GM12892 (cell line): ENCODE data around the gene OCRL.

Experiments
- DNase-seq: peaks from one replicate; pipeline ENCODE4 v3.0.0; 2011; ENCODE audit not compliant: insufficient read length
- FAIRE-seq: peaks from 2 replicates; lab custom pipeline; 2011; peaks lifted over from hg19 to GRCh38; lab: Jason Lieb, UNC
- POLR2A ChIP-seq: IDR thresholded peaks from 2 replicates; pipeline ENCODE4 v1.6.1; 2011; ENCODE audit warnings: low read depth, low read length, control low read depth
- POLR2AphosphoS5 ChIP-seq: IDR thresholded peaks from 2 replicates; pipeline ENCODE4 v1.6.1; 2011; ENCODE audit warnings: low read depth, low read length, control low read depth
- TAF1 ChIP-seq: IDR thresholded peaks from 2 replicates; pipeline ENCODE4 v1.6.1; 2011; ENCODE audit warnings: low read depth, mild to moderate bottlenecking, control low read depth, low read length, borderline replicate concordance

The OCRL gene

GRCh38 chrX:129522184-129523078, 17.6 kb upstream of the OCRL start:
- TF ChIP-seq POLR2A = no peak
- TF ChIP-seq TAF1 = no peak
- DNase-seq (peak; percentile 18), FAIRE-seq (no peak)

GRCh38 chrX:129523079-129523911, 16.8 kb upstream of the OCRL start, which contains the start of gene SMARCA1:
TSS of gene SMARCA1 (minus strand) at chrX:129523490. CDS start at chrX:129523370, 120 bp downstream.
- DNase-seq (peak; percentile 9), FAIRE-seq (no peak)
- TF ChIP-seq TAF1 (no peak), POLR2AphosphoS5 (no peak), POLR2A (no peak)

GRCh38 chrX:129524250-129524850, 15.7 kb upstream of the OCRL start:
- FAIRE-seq (no peak), DNase-seq (no peak)
- TF ChIP-seq TAF1 = no peak
- TF ChIP-seq POLR2AphosphoS5 = no peak
- no peak for TF ChIP-seq POLR2A

GRCh38 chrX:129525162-129525561, 14.9 kb upstream of the OCRL start:
- FAIRE-seq (no peak), DNase-seq (no peak)
- no peak for TF ChIP-seq POLR2AphosphoS5
- TF ChIP-seq TAF1 = no peak
- TF ChIP-seq POLR2A = no peak

GRCh38 chrX:129525896-129526295, 14.2 kb upstream of the OCRL start:
- no peak for DNase-seq
- no peak for TF ChIP-seq POLR2AphosphoS5
- no peak for TF ChIP-seq POLR2A
- TF ChIP-seq TAF1 = no peak
- no peak for FAIRE-seq

GRCh38 chrX:129529685-129530281, 10.3 kb upstream of the OCRL start:
- no peak for DNase-seq
- TF ChIP-seq POLR2A (no peak), POLR2AphosphoS5 (no peak), TAF1 (no peak)
- FAIRE-seq = no peak

GRCh38 chrX:129530410-129530809, 9.6 kb upstream of the OCRL start:
- no peak for TF ChIP-seq TAF1
- no peak for TF ChIP-seq POLR2A
- no peak for TF ChIP-seq POLR2AphosphoS5

GRCh38 chrX:129531132-129531531, 8.9 kb upstream of the OCRL start:
- FAIRE-seq = no peak
- no peak for TF ChIP-seq POLR2AphosphoS5
- no peak for TF ChIP-seq TAF1
- TF ChIP-seq POLR2A = no peak
- no peak for DNase-seq

More at GRCh38 chrX:129530410-129530809, 9.6 kb upstream of the OCRL start:
- DNase-seq (no peak), FAIRE-seq (no peak)

- DNase-seq = no peak
- TF ChIP-seq POLR2A = no peak
- no peak for TF ChIP-seq POLR2AphosphoS5
- no peak for TF ChIP-seq TAF1
- no peak for FAIRE-seq
Measured at GRCh38 chrX:129534816-129535578, 5.1 kb upstream of the OCRL start.

- no peak for TF ChIP-seq POLR2AphosphoS5
- TF ChIP-seq TAF1 = no peak
- no peak for TF ChIP-seq POLR2A
- FAIRE-seq = no peak
Measured at GRCh38 chrX:129540722-129541184, 694 bp downstream of the OCRL start.

GRCh38 chrX:129544780-129545179, 4.7 kb downstream of the OCRL start:
- no peak for TF ChIP-seq POLR2A
- no peak for TF ChIP-seq POLR2AphosphoS5
- TF ChIP-seq TAF1 = no peak
- DNase-seq = no peak
- FAIRE-seq = peak; percentile 5

More at GRCh38 chrX:129540722-129541184, 694 bp downstream of the OCRL start:
- peak; percentile 15 for DNase-seq
